Measurements from ENCODE around the gene PTCH2.
"Not testable (repeated sequence)": the region's sequence is repeated elsewhere in the genome, so short reads cannot be mapped to it uniquely, and the experiment has no call there.

PTCH2 gene

GRCh38 chr1:44799770-44800584 lies 43.1 kb downstream of the PTCH2 start, which contains the start of gene PLK3:
Gene PLK3, plus strand, starts transcription at chr1:44800377. Its CDS starts 87 bp downstream, at chr1:44800464.
- peak; percentile 98 for DNase-seq

DNA sequence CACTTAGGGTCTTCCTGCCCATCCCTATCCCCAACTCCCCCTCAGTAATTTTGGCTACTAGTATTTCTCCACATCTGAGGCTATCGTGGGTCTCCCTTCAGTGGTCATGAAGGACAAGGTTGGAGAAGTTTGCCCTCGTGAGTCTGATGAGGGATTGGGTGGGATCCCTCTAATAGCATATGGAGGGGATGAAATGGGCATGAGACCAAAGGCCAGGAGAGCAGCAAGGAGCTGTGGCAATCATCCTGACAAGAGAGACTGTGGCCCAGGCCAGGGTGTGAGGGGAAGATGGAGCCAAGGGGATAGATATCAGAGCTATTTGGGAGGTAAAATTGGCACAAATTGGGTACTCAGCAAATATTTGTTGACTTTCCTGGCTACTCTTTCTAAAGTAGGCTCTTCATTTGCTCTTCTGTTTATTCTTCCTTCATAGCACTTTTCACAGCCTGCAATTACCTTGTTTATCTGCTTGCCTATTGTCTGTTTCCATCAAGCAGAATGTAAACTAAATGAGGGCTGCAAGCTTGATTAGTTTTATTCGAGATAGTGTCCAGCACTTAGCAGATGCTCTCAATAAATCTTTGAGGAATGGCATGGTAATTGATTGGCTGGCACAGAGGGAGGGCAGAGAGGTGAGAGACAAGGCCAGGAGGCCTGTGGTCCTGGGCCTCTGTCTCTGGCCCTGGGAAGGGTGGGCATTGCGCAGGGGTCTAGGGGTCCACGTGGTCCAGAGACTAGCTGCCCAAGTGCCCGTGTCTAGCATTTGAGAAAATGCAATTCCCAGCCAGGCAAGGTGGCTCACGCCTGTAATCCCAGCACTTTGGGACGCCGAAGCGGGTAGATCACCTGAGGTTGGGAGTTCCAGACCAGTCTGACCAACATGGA lies 44.3 kb downstream of the PTCH2 start:
- DNase-seq, result no peak

GRCh38 chr1:44797886-44798285 lies 45.2 kb downstream of the PTCH2 start:
- DNase-seq, result not testable (repeated sequence)

GRCh38 chr1:44792736-44793502 lies 50.1 kb downstream of the PTCH2 start:
- DNase-seq, result no peak

GRCh38 chr1:44790968-44791801 lies 51.9 kb downstream of the PTCH2 start:
- DNase-seq, result no peak

- DNase-seq, result no peak
Observed at GRCh38 chr1:44788120-44788860, 54.8 kb downstream of the PTCH2 start, which contains the start of gene BEST4. Gene BEST4, minus strand, starts transcription at chr1:44788170. Its CDS starts 465 bp downstream, at chr1:44787705.

- no peak for DNase-seq
Observed at GRCh38 chr1:44787506-44787905, 55.5 kb downstream of the PTCH2 start.

DNA sequence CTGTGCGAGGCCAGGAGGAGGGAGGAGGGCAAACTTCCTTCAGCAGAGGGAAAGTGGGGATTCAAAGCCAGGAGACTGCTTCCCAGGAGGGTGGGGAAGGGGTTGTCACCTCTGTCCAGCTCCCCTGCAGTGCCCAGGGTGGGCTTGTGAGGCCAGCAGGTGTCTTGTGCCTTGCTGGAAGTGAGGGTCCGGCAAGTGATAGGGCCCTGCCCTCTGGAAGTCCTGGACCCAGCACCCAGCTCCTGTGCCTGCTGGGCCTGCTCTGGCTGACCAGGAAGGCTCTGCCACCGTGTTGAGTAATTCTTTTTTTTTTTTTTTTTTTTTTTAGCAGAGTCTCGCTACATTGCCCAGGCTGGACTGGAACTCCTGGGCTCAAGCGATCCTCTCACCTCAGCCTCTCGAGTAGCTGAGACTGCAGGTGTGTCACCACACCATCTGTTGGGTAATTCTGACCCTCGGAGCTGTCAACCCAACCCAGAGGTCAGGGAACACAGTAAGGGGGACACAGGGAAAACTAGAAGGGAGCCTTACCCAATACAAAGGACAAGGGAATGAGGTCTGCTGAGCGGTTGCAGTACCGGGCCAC lies 56.1 kb downstream of the PTCH2 start:
- no peak for DNase-seq

DNA sequence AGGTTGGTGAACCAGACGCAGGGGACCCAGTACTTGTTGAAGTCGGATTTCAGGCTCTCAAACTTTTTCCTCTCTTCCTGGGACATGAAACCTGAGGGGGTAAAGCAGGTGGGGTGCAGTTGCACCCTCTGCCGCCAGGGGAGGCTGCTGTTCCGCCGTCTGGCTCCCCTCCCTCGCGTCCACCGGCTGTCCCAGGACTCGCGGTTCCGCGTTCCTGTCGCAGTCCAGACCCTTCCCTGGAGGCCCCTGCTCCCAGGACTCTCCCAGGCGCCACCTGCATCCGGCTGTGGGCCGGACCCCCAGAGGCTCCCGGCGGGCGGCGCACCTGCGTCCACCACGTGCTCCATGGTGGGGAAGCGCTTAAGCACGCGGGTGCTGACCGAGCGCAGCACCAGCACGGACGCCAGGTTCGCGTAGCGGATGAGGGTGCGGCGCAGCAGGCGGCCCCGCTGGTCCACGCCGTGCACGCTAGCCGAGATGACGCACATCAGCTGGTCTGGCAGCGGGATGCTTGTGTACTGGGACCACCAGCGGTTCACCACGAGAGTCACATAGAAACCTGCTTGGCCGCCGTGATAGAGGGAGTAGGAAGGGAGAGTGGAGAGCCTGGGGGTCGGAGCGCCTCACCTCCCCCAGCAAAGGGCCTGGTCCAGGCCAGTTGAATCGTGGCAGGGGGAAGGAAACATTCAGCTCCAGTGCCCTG lies 56.8 kb downstream of the PTCH2 start:
- peak; percentile 76 for DNase-seq

DNA sequence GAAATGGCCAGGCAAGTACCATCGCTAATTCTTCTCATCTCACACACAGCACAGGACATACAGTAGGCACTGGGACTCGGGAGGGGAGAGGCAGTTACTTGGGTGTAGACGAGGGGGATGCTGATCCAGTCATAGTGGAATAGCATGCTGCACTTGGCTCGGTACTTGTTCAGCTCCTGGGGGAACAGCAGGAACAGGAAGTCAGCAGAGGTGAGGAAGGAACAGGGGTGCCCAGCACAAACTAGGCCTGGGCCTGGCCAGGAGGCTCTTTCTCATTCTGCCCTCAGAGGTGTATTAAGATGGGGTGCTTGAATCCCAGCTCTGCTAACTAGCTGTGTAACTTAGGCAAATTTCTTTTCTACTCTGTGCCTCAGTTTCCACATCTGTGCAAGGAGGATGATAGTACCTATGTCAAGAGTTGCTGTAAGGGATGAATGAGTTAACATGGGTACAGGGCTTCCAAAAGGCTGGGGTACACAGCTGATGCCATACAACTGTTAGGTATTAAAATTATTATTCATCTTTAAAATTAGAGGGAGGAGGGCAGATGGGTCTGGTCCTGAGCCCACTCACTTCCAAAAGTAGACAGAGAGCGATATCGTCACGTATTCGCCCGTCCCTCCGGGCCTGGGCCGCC lies 57.4 kb downstream of the PTCH2 start:
- no peak for DNase-seq

DNA sequence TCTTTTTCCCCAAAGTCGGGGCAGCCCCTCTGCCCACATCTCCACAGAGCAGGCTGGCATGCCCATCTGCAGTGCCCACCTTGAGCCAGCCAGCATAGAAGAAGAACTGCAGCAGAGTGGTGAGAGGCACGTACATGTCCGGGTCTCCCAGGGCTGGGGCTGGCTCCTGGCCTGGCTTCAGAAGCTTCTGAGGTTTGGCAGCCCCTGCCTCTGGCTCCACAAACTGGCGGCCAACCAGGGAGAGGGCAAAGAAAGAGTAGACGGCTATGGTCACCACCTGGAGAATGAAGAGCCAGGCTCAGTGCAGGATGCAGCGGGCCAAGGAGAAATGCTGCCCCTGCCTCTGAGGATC lies 58.0 kb downstream of the PTCH2 start:
- DNase-seq, result no peak

DNA sequence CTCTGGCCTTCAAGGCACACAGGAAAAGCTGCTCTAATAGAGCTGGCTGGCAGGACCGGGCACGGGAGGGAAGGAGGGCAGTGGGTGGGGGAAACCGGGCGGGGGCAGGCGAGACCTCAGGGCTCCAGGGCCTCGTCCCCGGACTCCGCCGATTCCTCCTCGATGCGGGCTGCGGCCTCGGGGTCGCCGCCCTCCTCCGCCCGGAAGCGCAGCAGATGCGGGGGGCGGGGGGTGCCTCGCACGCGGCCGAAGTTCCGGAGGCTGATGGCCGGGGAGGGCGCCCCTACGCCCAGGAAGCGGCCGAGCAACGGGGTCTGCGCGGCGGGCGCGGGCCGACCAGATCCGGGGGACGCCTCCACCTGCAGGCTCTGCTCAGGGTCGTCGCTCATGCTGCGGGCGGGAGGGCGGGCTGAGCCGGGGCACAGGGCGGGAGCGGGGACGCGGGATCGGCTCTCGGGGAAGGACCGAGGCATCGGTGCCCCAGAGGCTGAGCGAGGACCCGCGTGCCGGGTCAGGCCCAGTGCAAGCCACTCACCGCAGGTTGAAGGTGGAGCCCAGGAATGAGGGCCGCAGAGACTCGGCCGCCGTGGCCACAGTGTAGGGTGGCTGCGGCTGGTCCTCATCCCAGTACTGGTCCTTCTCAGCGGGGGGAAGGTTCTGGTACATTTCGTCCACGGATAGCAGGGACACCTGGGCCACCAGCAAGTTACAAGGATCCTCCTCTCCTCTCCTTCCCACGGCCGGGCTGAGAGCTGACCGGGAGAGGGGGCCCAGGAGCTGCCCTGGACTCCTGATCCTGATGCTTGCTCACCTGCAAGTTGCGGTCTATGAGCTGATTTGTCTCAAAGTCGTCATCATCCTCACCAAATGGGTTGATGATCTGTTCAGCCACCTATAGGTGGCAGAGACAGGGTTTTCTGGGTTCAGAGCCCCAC lies 58.7 kb downstream of the PTCH2 start:
- no peak for DNase-seq

DNA sequence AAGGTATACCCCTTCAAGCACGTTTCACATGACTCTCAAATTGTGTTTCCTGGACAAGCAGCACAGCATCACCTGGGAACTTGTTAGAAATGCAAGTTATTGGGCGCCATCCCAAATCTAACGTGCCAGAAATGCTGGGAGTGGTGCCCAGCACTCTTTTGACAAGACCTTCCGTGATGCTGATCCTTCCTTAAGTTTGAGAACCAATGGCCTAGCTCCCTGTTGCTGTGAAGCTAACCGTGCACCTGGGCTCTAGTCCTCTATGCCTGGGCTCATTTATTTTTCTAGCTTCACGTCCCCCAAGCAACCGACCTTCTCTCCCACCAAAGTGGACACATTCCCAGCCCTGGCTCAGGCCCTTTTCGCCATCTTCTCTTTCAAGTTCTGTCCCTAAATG lies 59.4 kb downstream of the PTCH2 start:
- DNase-seq, result no peak

DNA sequence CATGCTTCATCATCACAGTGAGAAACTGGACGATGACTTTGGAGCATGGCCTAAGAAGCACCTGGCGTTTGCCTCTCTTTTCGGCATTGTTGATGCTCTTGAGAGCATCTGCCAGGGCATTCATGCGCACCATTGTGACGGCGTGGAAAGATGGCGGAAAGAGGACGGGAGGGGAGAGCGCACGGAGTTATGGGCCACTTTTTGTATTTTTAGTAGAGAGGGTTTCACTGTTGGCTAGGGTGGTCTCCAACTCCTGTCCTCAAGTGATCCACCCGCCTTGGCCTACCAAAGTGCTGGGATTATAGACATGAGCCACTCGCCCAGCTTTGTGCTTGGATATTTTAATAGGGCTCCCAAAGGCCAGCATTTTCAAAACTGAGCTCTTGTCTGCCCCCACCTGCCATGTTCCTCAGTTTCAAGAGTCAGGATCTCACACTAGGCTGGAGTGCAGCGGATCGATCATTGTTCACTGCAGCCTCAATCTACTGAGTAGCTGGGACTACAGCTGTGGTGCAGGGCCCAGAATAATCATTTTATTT lies 62.4 kb downstream of the PTCH2 start:
- DNase-seq, result no peak

DNA sequence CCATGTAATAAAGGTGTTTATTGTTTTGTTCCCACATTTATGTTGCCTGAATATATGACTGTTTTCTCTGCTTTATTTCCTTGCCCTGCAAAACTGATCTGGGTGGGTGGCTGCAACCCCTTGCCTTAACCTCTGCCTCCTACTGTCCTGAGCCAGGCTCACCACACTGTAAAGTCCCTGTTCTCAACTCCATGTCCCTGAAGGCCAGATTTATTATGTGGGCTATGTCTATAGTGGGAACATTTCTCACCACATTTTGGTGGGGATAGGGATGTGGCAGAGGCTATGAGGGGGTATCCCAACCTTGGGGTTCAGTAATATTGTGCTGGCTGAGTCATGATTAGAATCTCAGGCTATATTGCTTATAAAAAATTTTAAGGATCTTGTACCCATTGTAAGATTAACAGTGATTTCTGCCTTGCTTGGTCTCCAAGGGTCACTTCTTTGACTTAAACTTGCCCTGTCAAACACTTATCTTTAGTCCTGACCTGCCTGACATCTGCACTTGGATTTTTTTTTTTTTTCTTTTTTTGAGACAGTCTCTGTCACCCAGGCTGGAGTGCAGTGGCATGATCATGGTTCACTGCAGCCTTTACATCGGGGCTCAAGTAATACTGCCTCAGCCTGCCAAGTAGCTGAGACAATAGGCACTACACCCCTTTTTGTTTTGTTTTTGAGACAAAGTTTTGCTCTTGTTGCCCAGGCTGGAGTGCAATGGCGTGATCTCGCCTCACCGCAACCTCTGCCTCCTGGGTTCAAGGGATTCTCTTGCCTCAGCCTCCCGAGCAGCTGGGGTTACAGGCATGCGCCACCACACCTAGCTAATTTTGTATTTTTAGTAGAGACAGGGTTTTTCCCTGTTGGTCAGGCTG lies 64.1 kb downstream of the PTCH2 start:
- DNase-seq, result no peak

DNA sequence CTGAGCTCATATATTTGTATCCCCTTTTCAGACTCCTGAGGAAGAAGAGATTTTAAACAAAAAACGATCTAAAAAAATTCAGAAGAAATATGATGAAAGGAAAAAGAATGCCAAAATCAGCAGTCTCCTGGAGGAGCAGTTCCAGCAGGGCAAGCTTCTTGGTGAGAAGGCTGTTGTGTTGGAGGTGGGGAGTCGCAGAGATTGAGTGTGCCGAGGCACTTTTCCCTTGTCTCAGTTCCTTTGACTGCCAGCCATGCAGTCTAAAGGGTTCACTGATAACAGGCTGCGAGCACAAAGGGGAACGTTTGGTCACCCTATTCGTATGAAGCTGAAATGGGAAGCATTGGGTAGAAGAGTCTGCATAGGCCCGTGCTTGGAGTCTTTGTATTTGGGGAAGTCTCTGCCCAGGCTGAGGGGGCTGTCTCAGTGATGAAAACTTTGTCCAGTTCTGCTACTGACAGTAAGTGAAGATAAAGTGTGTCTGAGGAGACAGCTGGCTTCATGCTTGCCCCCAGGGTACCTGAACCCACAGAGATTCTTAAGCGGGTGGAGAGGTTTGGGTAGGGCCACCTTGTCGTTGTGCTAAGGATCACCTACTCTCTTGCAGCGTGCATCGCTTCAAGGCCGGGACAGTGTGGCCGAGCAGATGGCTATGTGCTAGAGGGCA lies 65.0 kb downstream of the PTCH2 start:
- no peak for DNase-seq

- DNase-seq, result no peak
Observed at GRCh38 chr1:44777547-44777946, 65.5 kb downstream of the PTCH2 start.

All from activated T-cell treated with anti-CD3 and anti-CD28 coated beads for 4 hours (primary cell).